GM12892 (cell line): ENCODE data around the gene PLCE1.

ENCODE experiments used
- POLR2A ChIP-seq: IDR thresholded peaks from 2 replicates; pipeline ENCODE4 v1.6.1; 2011; ENCODE audit warnings: low read depth, low read length, control low read depth
- POLR2AphosphoS5 ChIP-seq: IDR thresholded peaks from 2 replicates; pipeline ENCODE4 v1.6.1; 2011; ENCODE audit warnings: low read depth, low read length, control low read depth
- TAF1 ChIP-seq: IDR thresholded peaks from 2 replicates; pipeline ENCODE4 v1.6.1; 2011; ENCODE audit warnings: low read depth, mild to moderate bottlenecking, control low read depth, low read length, borderline replicate concordance

DNA sequence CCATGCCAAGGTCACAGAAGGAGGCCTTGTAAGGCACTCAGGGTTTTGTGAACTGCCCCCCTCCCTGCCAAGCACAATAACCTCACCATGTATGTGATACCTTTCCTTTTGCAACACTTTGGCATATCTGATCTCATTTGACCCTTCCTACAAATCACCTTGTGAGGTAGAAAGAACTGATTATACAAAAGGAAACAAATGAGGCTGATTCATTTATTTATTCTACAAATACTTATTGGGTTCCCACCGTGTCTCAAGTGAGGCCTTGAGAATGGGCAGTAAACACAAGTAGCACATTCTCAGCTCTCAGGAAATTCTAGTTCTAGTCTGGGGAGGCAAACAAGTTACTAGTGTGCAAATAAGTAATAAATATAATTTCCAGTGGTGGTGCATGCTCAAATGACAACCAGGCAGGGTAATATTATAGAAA is 19.6 kb downstream of the PLCE1 start:
- TF ChIP-seq POLR2AphosphoS5 (no peak), POLR2A (no peak), TAF1 (no peak)
